TTC549 (cell line): ENCODE results near the gene TNFAIP3.

Experiments used
- FAIRE-seq: peaks from 2 replicates; lab custom pipeline; 2012; peaks lifted over from hg19 to GRCh38; lab: Jason Lieb, UNC

TNFAIP3 gene

GRCh38 chr6:137903274-137903932 lies 36.3 kb downstream of the TNFAIP3 start:
- no peak for FAIRE-seq

GRCh38 chr6:137903933-137904821 lies 37.1 kb downstream of the TNFAIP3 start:
- no peak for FAIRE-seq

- no peak for FAIRE-seq
Observed at GRCh38 chr6:137904822-137905617, 38.0 kb downstream of the TNFAIP3 start.

- FAIRE-seq: no peak
Observed at GRCh38 chr6:137906020-137906472, 39.0 kb downstream of the TNFAIP3 start.

- FAIRE-seq: no peak
Observed at GRCh38 chr6:137907170-137907569, 40.1 kb downstream of the TNFAIP3 start.

GRCh38 chr6:137909533-137909932 lies 42.5 kb downstream of the TNFAIP3 start:
- no peak for FAIRE-seq

GRCh38 chr6:137910424-137910834 lies 43.4 kb downstream of the TNFAIP3 start:
- no peak for FAIRE-seq

- FAIRE-seq: no peak
Observed at GRCh38 chr6:137910843-137911456, 43.9 kb downstream of the TNFAIP3 start.

- FAIRE-seq: no peak
Observed at GRCh38 chr6:137911675-137912191, 44.7 kb downstream of the TNFAIP3 start.

GRCh38 chr6:137912813-137913212 lies 45.8 kb downstream of the TNFAIP3 start:
- no peak for FAIRE-seq

- FAIRE-seq: no peak
Observed at GRCh38 chr6:137913434-137913833, 46.4 kb downstream of the TNFAIP3 start.

- FAIRE-seq: no peak
Observed at GRCh38 chr6:137913996-137914529, 47.0 kb downstream of the TNFAIP3 start.

- FAIRE-seq: no peak
Observed at GRCh38 chr6:137914530-137915193, 47.6 kb downstream of the TNFAIP3 start.

GRCh38 chr6:137915790-137916189 lies 48.7 kb downstream of the TNFAIP3 start:
- FAIRE-seq: no peak

- FAIRE-seq: no peak
Observed at GRCh38 chr6:137917551-137918325, 50.7 kb downstream of the TNFAIP3 start.

GRCh38 chr6:137919502-137919823 lies 52.4 kb downstream of the TNFAIP3 start:
- no peak for FAIRE-seq

- no peak for FAIRE-seq
Observed at GRCh38 chr6:137919837-137920730, 53.0 kb downstream of the TNFAIP3 start.

- no peak for FAIRE-seq
Observed at GRCh38 chr6:137921823-137922222, 54.8 kb downstream of the TNFAIP3 start.

- no peak for FAIRE-seq
Observed at GRCh38 chr6:137923866-137924653, 57.0 kb downstream of the TNFAIP3 start.
